ENCODE data around the gene KRTAP4-12.
"Not testable (repeated sequence)": the region's sequence is repeated elsewhere in the genome, so short reads cannot be mapped to it uniquely, and the experiment has no call there.

The KRTAP4-12 gene

DNA sequence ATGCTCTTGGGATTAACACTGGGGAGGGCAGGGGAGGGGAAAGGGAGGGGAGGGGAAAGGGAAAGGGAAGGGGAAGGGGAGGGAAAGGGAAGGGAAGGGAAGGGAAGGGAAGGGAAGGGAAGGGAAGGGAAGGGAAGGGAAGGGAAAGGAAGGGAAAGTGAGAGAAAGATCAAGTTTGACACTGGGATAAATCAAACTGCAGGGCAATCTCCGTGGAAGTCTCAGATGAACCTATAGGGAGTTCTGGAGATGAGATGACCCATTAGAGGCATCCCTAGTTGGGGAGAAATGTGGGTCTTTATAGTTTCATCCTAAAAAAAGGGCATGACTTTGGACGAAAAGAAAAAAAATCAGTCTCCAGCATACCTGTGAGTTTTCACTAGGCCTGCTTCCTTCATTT, 2.2 kb downstream of the KRTAP4-12 start:
- ChIA-PET POLR2A (no interaction called here), CTCF (no interaction called here)
- no peak for DNase-seq (ENCODE audit: extremely low spot score)
- TF ChIP-seq SUZ12 (IDR thresholded peaks at IDR 0.05) (no peak), HDGF (IDR thresholded peaks at IDR 0.05; ENCODE audit: borderline replicate concordance) (no peak), ELF4 (IDR thresholded peaks at IDR 0.05) (no peak), ARNT (IDR thresholded peaks at IDR 0.05) (no peak), FOXA1 (IDR thresholded peaks at IDR 0.05) (no peak), CTBP1 (IDR thresholded peaks at IDR 0.05; ENCODE audit: borderline replicate concordance) (no peak), FOXK2 (IDR thresholded peaks at IDR 0.05) (no peak), NFRKB (IDR thresholded peaks at IDR 0.05) (no peak), LEF1 (IDR thresholded peaks at IDR 0.05; ENCODE audit: borderline replicate concordance) (no peak), BHLHE40 (IDR thresholded peaks at IDR 0.05; ENCODE audit: borderline replicate concordance) (no peak), L3MBTL2 (conservative IDR thresholded peaks at IDR 0.05) (no peak), TARDBP (IDR thresholded peaks at IDR 0.05) (no peak), SP1 (IDR thresholded peaks at IDR 0.05) (no peak), PKNOX1 (IDR thresholded peaks at IDR 0.05) (no peak), FOXM1 (IDR thresholded peaks at IDR 0.05; ENCODE audit: borderline replicate concordance) (no peak), ZNF384 (IDR thresholded peaks at IDR 0.05) (no peak)

DNA sequence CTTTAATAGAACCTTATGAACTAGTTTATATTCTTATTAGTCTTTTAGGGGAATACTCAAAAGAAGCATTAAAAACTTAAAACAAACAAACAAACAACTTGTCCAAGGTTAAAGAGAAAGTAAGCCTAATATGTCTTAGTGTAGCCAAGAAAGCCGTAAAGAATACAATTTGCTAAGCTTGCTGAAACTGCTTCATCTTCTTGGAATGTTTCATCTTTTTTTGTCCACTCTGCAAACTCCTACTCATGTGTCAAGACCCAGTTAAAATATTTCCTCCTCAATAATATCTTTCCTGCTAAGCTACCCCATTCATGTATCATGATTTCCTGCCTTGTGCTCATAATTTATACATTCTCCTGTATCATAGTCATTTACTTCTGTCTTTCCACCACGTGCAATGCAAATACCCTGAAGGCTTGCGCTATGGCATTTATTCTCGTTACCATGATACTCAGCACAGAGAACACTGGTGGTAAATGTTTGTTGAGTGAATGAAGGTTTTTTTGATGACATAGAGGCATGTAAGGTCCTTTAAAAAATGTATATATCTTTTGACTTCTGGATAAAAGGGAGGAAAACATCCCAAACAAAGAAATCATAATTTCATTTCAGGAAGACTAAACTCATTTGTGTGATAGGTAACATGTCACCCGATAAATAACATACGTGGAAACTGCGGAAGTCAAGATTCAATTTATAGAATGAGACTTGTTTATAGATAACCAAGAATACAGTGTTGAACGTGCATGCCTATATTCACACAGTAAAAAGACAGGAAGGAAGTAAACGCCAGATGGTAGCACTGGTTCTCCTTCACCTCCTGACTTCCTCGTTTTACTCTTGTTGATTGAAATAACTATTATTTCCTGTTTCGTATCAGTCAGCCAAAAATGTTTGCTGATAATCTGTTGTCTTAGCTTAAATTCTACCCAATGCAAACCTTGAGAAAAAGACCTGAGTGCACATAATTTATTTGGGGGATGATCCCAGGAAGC, 4.0 kb downstream of the KRTAP4-12 start:
- DNase-seq (ENCODE audit: extremely low spot score); CTCF ChIA-PET; POLR2A ChIA-PET: not testable (repeated sequence)

GRCh38 chr17:41118721-41119120, 5.3 kb downstream of the KRTAP4-12 start:
- POLR2A ChIA-PET, result no interaction called here
- DNase-seq (ENCODE audit: extremely low spot score), result no peak
- CTCF ChIA-PET, result no interaction called here
- TF ChIP-seq ARNT (IDR thresholded peaks at IDR 0.05) (no peak), CTBP1 (IDR thresholded peaks at IDR 0.05; ENCODE audit: borderline replicate concordance) (no peak), LEF1 (IDR thresholded peaks at IDR 0.05; ENCODE audit: borderline replicate concordance) (no peak), FOXK2 (IDR thresholded peaks at IDR 0.05) (no peak), ELF4 (IDR thresholded peaks at IDR 0.05) (no peak), L3MBTL2 (conservative IDR thresholded peaks at IDR 0.05) (no peak), ZNF384 (IDR thresholded peaks at IDR 0.05) (no peak), SUZ12 (IDR thresholded peaks at IDR 0.05) (no peak), HDGF (IDR thresholded peaks at IDR 0.05; ENCODE audit: borderline replicate concordance) (no peak), SP1 (IDR thresholded peaks at IDR 0.05) (no peak), FOXA1 (IDR thresholded peaks at IDR 0.05) (no peak), NFRKB (IDR thresholded peaks at IDR 0.05) (no peak), PKNOX1 (IDR thresholded peaks at IDR 0.05) (no peak), BHLHE40 (IDR thresholded peaks at IDR 0.05; ENCODE audit: borderline replicate concordance) (no peak), FOXM1 (IDR thresholded peaks at IDR 0.05; ENCODE audit: borderline replicate concordance) (no peak), TARDBP (IDR thresholded peaks at IDR 0.05) (no peak)

DNA sequence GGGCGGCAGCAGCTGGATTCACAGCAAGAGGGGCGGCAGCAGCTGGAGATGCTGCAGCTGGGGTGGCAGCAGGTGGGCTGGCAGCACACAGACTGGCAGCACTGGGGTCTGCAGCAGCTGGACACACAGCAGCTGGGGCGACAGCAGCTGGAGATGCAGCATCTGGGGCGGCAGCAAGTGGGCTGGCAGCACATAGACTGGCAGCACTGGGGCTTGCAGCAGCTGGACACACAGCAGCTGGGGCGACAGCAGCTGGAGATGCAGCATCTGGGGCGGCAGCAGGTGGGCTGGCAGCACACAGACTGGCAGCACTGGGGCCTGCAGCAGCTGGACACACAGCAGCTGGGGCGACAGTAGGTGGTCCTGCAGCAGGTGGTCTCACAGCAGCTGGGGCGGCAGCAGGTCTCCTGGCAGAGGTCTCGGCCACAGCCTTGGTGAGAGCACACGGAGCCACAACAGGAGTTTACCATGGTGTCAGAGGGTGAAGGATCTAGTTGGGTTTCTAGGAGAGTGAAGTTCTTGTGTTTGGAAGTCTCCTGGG, 6.1 kb downstream of the KRTAP4-12 start, which contains the start of gene KRTAP4-11:
Gene KRTAP4-11 (minus strand): TSS at position 528 of the 541 bp plus-strand sequence. CDS start 58 bp downstream, at position 470.
- CTCF ChIA-PET; DNase-seq (ENCODE audit: extremely low spot score); POLR2A ChIA-PET: not testable (repeated sequence)

DNA sequence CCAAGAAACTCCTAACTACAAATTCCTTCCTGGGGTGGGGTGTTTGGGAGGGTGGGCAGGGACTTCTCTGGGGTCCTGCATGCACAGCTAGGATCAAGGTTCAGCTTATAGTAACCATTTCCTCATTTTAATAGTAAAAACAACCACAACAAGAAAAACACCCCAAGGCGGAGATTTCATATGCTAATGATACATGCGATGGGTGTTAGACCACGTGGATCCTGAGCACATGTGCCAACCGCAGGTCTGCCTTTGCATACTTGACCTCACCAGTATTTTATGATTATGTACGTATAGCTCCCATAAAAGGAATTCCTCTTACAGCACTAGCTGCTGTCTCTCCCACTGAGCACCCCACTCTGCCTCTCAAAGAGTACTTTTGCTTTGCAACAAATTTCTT, 7.7 kb downstream of the KRTAP4-12 start:
- DNase-seq (ENCODE audit: extremely low spot score), result no peak
- ChIA-PET POLR2A (no interaction called here), CTCF (no interaction called here)
- TF ChIP-seq ARNT (IDR thresholded peaks at IDR 0.05) (no peak), ELF4 (IDR thresholded peaks at IDR 0.05) (no peak), CTBP1 (IDR thresholded peaks at IDR 0.05; ENCODE audit: borderline replicate concordance) (no peak), FOXK2 (IDR thresholded peaks at IDR 0.05) (no peak), LEF1 (IDR thresholded peaks at IDR 0.05; ENCODE audit: borderline replicate concordance) (no peak), NFRKB (IDR thresholded peaks at IDR 0.05) (no peak), HDGF (IDR thresholded peaks at IDR 0.05; ENCODE audit: borderline replicate concordance) (no peak), SUZ12 (IDR thresholded peaks at IDR 0.05) (no peak), SP1 (IDR thresholded peaks at IDR 0.05) (no peak), ZNF384 (IDR thresholded peaks at IDR 0.05) (no peak), PKNOX1 (IDR thresholded peaks at IDR 0.05) (no peak), L3MBTL2 (conservative IDR thresholded peaks at IDR 0.05) (no peak), FOXM1 (IDR thresholded peaks at IDR 0.05; ENCODE audit: borderline replicate concordance) (no peak), BHLHE40 (IDR thresholded peaks at IDR 0.05; ENCODE audit: borderline replicate concordance) (no peak), FOXA1 (IDR thresholded peaks at IDR 0.05) (no peak)

All from HEK293T (cell line).